Measurements from ENCODE around the gene NR3C2. TPM values are rescaled to one million over a fixed set of nuclear protein-coding genes. Genes with fewer than 3 reads are reported as not detected.

Gene NR3C2
- polyA plus RNA-seq, 3 donors = 0.09 to 0.27 (median 0.20) TPM

DNA sequence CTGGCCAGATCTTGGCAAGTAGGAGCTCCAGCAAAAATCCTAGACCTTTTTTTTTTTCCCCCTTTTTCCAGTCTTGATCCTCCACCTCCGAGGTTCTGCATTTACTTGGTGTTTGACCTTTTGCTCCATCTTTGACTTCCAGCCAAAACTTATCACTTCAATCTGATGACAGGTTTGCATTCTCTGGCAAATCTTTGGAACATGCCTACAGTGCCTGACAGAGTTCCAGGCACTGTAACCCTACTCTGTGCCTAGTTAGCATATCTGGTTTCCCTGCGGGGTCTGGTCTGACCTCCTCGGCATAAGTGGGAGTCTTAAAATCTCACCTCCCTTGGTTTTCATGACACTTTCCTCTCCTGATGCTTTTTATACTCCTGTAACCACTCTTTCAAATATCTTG is 39.4 kb upstream of the NR3C2 start:
- Histone ChIP-seq H3K4me1 (ENCODE audit: control insufficient read depth in 1 of 2, insufficient read depth in 2 of 2, low read length in 2 of 2) (no peaks in the 10 kb centered on the region), H2AFZ (ENCODE audit: insufficient read depth, low read depth, low read length, poor library complexity, severe bottlenecking) (no peak overlapping the region), H4K20me1 (ENCODE audit: insufficient read depth, low read length) (no peaks in the 10 kb centered on the region), H3K27ac (ENCODE audit: low read depth in 1 of 2, low read length in 2 of 2) (no peak overlapping the region), H3K4me2 (replicated peaks; ENCODE audit: extremely low read depth, low read length, poor library complexity, severe bottlenecking) (no peak overlapping the region), H3K4me3 (replicated peaks in 1 of 3; ENCODE audit: low read depth in 2 of 3, low read length in 3 of 3) (no peak overlapping the region), H3K36me3 (replicated peaks in 1 of 2; ENCODE audit: control insufficient read depth in 1 of 2, insufficient read depth in 2 of 2, low read length in 2 of 2) (no peaks in the 10 kb centered on the region), H3K9me3 (replicated peaks in 1 of 2; ENCODE audit: control insufficient read depth in 1 of 2, insufficient read depth in 1 of 2, low read length in 2 of 2) (no peaks in the 10 kb centered on the region), H3K79me2 (ENCODE audit: insufficient read depth, low read length) (no peaks in the 10 kb centered on the region), H3K9ac (ENCODE audit: insufficient read depth, low read length, poor library complexity, severe bottlenecking) (no peak overlapping the region), H3K27me3 (ENCODE audit: control insufficient read depth in 2 of 2, insufficient read depth in 2 of 2, low read length in 2 of 2) (no peaks in the 10 kb centered on the region)
- Mint-ChIP-seq H3K4me3 (no peak overlapping the region), H3K36me3 (no peaks in the 10 kb centered on the region), H3K27me3 (ENCODE audit: low read depth in 3 of 3) (no peaks in the 10 kb centered on the region), H3K4me1 (no peaks in the 10 kb centered on the region), H3K9me3 (peaks cover 0 to 6% (median 2%) of the 10 kb centered on the region in 7 donors), H3K27ac (no peak overlapping the region)
- WGBS (ENCODE audit: insufficient coverage) = 97% methylated on average over 3 of the region's 3 CpGs
- intact Hi-C loops (cut with micrococcal nuclease) = no loop called here
- DNase-seq = no peak
- no peak for TF ChIP-seq CTCF (IDR thresholded peaks at IDR 0.05)

DNA sequence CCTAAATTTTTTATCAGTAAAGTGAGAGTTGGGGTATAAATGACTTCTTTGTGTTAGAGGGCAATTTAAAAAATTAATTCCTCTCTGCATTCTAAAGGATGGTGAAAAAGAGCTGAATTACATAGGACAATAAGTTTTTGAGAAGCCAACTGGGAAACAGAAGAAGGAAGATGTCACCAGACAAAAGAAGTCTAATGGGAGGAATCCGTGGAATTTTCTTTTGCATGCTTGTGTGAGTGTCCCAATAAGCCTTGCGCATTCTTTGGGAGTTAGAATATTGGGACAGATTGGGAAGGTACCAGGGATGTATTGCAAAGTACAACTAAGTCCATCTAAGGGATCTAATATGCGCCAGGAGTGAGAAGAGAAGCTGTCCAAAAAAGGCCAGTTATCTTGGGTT is 35.1 kb upstream of the NR3C2 start:
- no peak overlapping the region for H3K9ac ChIP-seq (ENCODE audit: insufficient read depth, low read length, poor library complexity, severe bottlenecking)
- H3K9me3 ChIP-seq (replicated peaks in 1 of 2; ENCODE audit: control insufficient read depth in 1 of 2, insufficient read depth in 1 of 2, low read length in 2 of 2) = no peaks in the 10 kb centered on the region
- DNase-seq = no peak
- no peak overlapping the region for H3K4me3 ChIP-seq (replicated peaks in 1 of 3; ENCODE audit: low read depth in 2 of 3, low read length in 3 of 3)
- Mint-ChIP-seq H3K27ac (no peak overlapping the region), H3K27me3 (ENCODE audit: low read depth in 3 of 3) (no peaks in the 10 kb centered on the region), H3K4me3 (no peak overlapping the region), H3K9me3 (peaks cover 0 to 4% (median 2%) of the 10 kb centered on the region in 7 donors), H3K36me3 (no peaks in the 10 kb centered on the region), H3K4me1 (no peaks in the 10 kb centered on the region)
- H3K4me2 ChIP-seq (replicated peaks; ENCODE audit: extremely low read depth, low read length, poor library complexity, severe bottlenecking) = no peak overlapping the region
- H3K27ac ChIP-seq (ENCODE audit: low read depth in 1 of 2, low read length in 2 of 2) = no peak overlapping the region
- H2AFZ ChIP-seq (ENCODE audit: insufficient read depth, low read depth, low read length, poor library complexity, severe bottlenecking) = no peak overlapping the region
- 25% methylated on average over 2 of the region's 3 CpGs for WGBS (ENCODE audit: insufficient coverage)
- no peaks in the 10 kb centered on the region for H4K20me1 ChIP-seq (ENCODE audit: insufficient read depth, low read length)
- no peaks in the 10 kb centered on the region for H3K27me3 ChIP-seq (ENCODE audit: control insufficient read depth in 2 of 2, insufficient read depth in 2 of 2, low read length in 2 of 2)
- intact Hi-C loops (cut with micrococcal nuclease) = no loop called here
- no peaks in the 10 kb centered on the region for H3K4me1 ChIP-seq (ENCODE audit: control insufficient read depth in 1 of 2, insufficient read depth in 2 of 2, low read length in 2 of 2)
- TF ChIP-seq CTCF (IDR thresholded peaks at IDR 0.05) = no peak
- no peaks in the 10 kb centered on the region for H3K79me2 ChIP-seq (ENCODE audit: insufficient read depth, low read length)
- no peaks in the 10 kb centered on the region for H3K36me3 ChIP-seq (replicated peaks in 1 of 2; ENCODE audit: control insufficient read depth in 1 of 2, insufficient read depth in 2 of 2, low read length in 2 of 2)
